Stomach (tissue), 4 donors: ENCODE data around the gene UPK3A.

ENCODE experiments used
- CTCF ChIP-seq, 7 experiments: fragments of 450-650 bp in 4 of 7; fragments of 200-600 bp in 3 of 7; sonication (generic) in 3 of 7; IDR thresholded peaks; one replicate each; pipeline ENCODE4 v1.5.1; 2016 to 2019; ENCODE audit warnings: antibody characterized with exemption in 7 of 7, control low read depth in 2 of 7, mild to moderate bottlenecking in 1 of 7
- EP300 ChIP-seq: sonication (generic); formaldehyde crosslinking; IDR thresholded peaks from one replicate; pipeline ENCODE4 v1.6.1; 2017; ENCODE audit warnings: antibody characterized with exemption
- POLR2A ChIP-seq, 4 donors: fragments of 450-650 bp; IDR thresholded peaks; one replicate each; pipeline ENCODE4 v1.6.1; 2016; ENCODE audit warnings: antibody characterized with exemption in 4 of 4, control low read depth in 2 of 4, mild to moderate bottlenecking in 1 of 4, moderate library complexity in 1 of 4
- POLR2AphosphoS5 ChIP-seq, 3 donors: sonication (generic); formaldehyde crosslinking; IDR thresholded peaks; one replicate each; pipeline ENCODE4 v1.6.1; 2016; ENCODE audit warnings: antibody characterized with exemption in 3 of 3

GRCh38 chr22:45303181-45303580, 18.4 kb downstream of the UPK3A start:
- no peak for TF ChIP-seq CTCF (IDR thresholded peaks at IDR 0.05)
- TF ChIP-seq POLR2A (IDR thresholded peaks at IDR 0.05), result no peak
- TF ChIP-seq POLR2AphosphoS5 (IDR thresholded peaks at IDR 0.05), result no peak
- TF ChIP-seq EP300, result no peak
